ENCODE measurements around the gene ENDOD1.

The ENDOD1 gene

DNA sequence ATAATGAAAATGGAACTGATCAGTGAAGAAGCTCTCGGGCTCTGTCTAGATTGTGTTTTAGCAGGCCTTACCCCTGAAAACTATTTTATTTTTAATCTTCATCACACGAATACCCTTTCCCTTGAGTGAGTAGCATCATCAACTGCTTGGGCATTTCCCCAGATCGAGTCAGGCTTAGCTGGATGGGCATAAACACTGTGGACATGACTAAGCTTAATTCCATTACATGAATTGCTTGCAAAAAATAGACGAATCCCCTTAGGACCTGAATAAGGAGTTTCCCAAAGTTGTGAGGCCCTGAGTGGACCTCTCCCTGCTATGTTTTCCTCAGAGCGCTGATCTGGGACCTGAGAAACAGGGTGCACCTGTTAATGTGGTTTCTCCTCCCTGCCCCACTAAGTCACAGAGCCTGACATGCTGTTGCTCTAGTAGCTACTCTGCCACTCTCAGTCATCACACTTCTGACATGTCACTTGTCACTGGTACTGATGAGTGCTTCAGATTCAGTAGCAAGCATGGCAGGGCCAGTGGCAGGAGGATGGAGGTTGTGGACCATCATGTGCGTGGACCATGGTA is 53.5 kb downstream of the ENDOD1 start:
- DNase-seq (ENCODE audit: low read depth) = no peak

DNA sequence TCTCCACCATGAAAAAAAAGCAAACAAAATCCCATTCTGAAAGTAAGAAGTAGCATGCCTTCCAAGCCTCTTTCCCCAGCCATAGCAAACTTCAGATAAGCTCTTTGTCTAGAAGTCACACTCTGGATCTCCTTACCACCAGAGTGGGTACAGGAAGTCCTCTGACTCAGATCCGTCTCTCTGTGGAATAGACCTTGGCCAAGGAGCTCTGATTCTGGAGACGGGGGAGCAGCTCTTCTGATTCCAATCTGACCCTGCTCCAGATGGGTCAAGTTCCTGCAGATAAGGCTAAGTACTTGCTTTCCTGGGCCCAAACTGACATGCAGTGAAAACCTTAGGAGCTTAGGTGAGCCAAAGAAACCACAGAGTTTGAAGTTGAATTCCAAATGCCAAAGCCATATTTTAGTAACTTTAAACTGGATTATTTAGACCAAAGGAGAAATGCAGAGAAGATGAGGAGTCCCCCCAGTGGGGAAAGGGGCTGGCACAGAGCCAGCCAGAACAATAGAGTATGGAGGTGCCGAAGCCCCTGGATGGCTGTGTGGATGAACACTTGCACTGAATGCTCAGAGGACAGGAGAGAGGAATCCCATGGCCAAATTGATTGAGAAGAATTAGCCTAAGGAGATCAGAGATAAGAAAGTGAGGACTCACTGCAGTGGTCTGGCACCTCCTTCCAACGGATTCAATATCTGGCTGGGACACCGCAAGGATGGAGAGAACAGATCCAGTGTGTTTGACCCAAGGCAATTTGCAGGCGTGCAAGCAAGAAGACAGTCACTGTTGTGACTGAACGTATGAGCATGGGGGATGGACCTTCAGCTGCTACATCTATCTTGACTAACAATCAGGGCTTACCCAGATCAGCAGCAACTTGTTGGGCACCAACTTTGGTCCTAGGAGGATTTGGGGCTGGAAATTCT is 54.9 kb downstream of the ENDOD1 start:
- no peak for DNase-seq (ENCODE audit: low read depth)

DNA sequence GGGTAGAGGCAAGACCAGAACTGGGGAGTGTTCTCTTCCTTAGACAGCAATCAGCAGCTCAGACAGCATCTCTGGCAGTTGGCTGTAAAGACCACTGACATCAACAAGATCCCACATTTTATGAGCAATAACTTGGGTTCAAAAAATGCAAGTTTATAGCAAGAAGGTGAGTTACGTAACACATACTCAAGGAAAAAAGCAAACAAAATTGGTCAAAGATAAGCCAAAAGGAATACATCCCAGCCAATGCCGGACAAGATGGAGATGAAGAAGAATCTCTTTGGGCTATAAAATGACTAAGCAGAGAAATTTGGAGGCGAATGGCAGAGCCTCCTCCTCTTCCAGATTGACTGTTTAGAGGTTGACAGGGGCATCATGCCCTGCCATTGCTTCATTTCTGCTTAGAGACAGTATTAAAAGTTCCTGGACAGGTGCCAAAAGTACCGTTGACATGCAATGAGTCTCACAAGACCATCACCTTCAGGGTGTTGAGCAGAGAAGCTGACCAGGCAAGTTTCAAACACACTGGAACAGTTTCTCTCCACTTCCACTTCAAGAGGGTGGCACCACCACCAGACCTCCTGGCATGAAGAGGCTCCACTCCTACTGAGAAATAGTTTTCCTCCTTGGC is 55.9 kb downstream of the ENDOD1 start:
- DNase-seq (ENCODE audit: low read depth) = no peak

DNA sequence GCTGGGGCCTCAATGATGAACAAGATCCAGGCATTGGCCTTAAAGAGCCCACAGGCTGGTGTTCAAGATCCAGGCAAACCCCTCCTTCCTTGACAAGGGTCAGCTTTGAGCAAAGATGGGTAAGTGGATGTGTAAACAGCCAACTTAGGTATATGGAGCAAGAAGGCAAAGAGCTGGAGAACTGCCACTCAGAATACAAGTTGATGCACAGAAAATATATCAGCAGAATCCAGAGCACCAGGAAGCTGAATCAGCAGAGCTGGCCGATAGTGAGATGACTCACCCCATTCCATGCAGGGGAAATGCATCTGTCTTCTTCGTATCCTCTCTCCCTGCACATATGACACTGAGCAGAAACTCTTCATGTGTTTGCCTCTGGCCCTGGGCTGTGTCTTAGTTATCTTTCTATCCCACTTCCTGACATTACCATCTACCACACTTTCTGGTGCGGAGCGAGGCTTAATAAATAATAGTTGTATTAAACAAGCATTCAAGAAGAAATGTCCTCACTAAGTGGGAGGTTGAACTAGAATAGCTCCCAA is 57.8 kb downstream of the ENDOD1 start:
- peak; percentile 59 for DNase-seq (ENCODE audit: low read depth)

DNA sequence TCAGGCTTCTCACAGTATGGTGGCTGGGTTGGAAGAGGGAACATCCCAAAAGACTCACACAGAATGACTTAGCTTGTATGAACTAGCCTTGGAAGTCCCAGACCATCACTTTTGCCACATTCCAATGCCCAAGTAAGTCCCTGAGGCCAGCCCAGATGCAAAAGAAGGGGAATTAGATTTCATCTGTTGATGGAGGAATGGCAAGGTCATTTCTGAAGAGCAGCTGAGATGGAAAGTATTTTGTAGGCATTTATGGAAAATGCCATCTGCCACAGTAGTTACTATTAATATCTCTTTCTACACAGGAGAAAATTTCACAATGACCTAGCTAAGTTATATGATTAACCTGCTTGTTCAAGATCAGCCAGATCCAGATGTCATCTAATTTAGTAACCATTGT is 58.8 kb downstream of the ENDOD1 start:
- DNase-seq (ENCODE audit: low read depth) = no peak

DNA sequence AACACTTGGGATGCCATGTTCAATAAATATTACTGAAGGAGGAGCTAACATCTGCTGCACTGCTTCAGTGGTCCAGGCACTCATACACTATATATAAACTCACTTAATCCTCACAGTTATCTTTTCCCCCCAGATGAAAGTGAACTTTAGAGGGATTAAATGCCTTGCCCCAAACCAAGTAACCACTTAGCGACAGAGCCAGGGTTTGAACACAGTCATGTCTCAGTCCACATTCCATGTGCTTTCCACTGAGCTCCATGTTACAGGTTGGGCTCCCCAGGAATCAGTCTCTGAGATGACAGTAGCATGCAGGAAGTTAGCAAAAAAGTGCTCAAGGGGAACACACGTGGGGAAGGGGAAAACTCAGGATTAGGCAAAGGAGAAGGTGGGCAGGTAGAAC is 59.3 kb downstream of the ENDOD1 start:
- DNase-seq (ENCODE audit: low read depth) = no peak

DNA sequence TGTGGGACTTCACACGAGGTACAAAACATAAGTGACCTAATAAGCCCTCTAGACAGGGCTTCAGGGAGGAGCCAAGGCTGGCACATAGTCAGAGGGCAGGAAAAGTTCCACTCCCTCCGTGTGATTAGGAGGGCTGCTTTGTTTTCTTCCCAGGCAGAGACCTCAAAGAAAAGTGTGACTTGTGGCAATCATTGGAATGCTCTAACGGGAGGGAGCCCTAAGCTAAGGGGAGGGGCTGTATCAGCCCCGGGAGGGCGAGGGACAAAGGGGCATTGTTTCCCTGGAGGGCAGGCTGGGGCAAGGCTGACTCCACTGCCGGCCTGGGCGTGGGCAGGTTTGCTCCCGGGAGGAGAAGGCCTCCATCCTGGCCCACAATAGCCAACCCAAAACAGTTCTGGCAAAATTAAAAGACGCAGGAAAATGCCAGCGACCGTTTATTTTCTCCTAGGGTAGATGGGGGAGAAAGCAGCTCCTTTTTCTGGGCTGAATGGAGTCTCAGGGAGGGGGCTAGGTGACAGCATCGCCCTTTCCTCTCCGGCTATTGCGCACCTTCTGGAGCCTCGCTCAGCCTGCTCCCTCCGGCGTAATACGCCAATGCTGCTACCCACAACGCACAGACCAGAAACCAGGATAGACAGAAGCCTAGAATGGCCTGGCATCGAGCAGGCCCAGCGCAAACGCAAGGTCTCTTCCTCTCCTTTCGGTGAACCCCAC is 60.2 kb downstream of the ENDOD1 start:
- DNase-seq (ENCODE audit: low read depth) = no peak

DNA sequence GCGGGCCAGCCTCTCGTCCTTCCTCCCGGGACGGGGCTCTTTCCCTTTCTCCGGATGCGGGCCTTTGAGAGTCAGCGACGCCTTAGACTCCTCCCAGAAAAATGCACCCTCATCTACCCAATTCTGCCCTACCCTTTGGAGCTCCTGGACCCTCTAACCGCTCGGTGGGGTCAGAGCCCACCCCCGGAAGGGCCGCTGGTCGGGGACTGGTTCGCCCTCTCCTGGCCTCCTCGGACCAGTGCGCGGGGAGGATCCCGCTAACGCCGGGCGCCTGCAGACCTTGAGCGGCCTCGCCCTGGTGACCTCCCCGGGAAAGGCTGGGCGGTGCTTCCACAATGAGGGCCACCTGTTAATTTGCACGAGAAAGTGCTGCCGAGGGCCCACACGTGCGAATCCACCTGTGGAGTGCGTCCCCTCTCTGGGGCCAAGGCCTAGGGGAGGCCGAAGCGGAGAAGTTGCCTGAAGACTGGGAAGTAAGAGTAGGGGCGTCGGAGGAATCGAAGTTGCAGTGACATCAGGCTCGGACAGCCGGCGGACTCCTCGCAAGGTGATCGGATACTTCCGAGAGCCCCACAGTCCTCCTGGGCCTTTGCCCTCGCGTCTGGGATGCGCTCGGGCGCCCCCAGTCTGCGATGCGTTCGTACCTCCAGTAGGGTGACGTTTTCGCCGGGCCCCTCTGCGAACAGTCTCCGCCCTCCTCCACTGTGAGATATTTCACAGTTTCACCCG is 61.5 kb downstream of the ENDOD1 start:
- DNase-seq (ENCODE audit: low read depth) = peak; percentile 84

DNA sequence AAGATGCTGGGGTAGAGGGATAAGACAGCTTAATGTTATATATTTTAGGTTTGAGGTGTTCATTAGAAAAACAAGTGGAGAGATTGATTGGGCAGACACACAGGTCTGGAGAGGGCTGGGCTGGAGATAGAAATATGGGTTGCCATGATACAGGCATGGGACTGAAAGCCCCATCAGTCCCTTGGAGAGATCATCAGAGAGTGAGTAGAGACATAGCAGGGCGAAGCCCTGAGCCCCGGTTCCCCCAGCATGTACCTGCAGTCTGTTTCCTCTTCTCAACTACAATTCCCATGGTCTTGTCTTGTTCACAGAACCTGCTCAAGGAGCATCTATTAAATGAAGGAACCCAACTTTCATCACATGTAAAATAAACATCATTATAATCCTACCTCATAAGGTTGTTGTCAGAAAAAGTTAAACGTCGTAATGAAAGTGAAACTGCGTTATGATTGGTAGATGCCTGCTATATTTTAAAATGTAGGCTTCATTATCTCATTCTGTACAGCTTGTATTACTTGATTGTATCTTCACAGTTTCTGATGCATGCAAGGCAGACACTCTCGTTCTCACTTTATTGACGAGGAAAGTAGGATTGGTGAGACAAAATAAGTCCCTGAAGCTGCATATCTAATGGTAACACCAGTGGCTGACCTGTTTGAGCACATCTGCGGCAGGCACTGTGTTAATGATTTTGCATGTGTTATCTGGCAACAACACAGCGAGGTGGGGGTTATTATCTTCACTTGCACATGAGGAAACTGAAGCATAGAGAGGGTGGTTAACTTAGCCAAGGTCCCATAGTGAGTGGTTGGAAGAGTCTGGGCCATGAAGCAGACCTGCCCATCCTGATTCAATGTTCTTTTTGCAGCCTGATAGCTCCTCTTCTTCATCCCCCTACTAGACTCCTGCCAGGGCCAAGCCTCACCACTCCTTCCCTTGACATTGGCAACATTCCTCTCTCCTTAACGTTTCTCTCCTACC is 63.5 kb downstream of the ENDOD1 start:
- DNase-seq (ENCODE audit: low read depth) = no peak

DNA sequence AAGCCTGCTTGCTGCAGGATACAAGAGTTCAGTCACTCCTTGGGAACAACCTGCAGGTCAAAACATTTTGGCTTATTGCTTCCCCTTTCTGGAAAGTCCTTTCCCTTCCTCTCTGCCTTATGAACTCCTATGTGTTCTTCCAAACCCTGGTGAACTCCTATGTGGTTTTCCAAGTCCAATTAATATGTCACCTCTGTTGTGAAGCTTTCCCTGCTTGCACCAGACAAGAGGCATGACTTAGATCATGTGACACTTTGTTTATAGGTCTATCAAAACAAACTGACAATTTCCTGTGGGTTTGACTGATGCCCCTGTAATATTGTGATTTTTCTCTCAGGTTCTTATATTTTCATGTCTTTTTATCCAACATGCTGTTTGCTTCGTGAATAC is 64.2 kb downstream of the ENDOD1 start:
- no peak for DNase-seq (ENCODE audit: low read depth)

DNA sequence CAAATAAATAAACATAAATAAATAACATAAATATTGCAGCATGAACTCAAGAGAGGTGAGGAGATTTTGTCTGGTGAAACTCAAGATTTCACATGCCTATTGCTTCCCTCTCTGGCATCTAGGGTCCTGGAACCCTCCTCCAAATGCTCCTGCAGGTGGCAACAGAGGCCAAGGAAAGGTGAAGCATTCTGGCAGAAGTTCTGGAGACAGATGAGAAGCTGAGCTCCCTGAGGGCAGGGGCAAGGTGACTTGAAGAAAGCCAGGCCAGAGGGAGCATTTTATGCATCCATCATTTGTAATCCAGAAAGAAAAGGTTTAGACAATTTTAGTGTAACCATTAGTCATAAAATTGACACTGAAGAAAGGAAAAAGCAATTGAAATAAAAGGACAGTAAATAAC is 64.9 kb downstream of the ENDOD1 start:
- DNase-seq (ENCODE audit: low read depth) = no peak

DNA sequence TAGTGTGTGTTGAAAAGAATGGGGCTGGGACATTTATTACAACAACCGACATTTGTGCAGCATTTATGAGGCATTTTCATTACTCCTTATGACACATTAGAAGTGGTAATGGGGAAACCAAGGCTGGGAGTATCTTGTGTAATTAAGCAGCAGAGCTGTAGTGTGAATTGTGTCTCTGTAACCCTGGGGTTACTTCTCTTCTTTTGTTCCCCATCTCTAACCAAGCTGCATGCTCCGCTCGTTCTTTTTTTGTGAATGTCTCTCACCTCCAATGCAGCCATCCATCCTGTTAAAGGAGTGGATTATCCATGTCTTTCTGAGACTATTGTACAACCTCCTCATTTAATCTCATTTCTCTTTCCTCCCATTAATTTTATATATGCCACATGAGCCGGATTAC is 65.7 kb downstream of the ENDOD1 start:
- DNase-seq (ENCODE audit: low read depth) = no peak

DNA sequence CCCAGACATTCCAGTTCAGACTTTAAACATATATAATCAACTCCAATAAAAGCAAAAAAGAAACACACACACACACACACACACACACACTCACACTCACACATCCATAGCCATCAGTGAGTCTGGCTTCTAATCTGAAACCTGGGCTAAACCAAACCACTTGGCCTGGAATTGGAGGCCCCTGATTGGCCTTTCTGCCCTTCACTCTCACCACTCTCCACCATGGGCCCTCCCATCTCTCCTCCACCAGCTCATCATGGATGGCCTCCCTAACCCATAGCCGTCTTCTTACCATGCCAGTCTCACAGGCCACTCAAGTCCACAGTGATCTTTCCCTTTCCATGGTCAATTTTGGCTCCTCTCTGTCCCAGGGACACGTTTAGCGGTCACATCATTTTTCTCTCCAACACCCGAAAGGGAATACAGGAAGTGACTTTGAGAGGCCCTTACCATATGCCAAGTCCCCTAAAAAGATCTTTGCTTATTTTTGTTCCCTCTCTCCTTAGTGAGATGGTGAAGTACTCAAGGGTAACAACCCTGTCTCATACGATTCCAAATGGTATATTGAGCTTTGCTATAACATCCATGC is 66.6 kb downstream of the ENDOD1 start:
- no peak for DNase-seq (ENCODE audit: low read depth)

DNA sequence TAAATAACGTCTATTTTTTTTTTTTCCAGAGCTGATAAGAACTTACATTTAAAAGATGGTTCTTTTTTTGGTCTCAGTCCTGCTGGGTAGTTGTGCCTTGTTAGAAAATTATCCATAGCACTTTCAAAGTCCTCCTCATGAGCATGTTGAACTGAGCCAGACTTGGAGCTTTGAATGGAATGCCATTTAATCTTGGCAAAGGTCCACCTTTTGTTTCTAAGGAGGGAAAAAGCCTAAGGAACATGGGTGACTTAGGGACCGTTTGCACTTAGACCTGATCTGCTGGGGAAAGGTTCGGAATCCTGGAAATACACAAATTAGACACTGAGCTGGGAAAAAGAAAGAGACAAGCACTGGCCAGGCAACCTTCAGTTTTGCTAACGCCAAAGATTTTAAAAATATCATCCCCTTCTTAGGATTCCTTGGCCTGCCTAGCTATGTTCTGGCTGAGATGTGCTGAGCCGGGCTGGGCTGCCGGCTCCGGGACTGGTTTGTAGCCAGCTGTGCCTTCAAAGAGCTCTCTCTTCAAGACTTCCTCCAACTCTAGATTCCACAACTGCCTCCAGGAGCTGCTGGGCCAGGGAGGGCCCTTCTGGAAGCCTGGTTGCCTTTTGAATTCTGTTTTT is 67.4 kb downstream of the ENDOD1 start:
- DNase-seq (ENCODE audit: low read depth) = no peak

DNA sequence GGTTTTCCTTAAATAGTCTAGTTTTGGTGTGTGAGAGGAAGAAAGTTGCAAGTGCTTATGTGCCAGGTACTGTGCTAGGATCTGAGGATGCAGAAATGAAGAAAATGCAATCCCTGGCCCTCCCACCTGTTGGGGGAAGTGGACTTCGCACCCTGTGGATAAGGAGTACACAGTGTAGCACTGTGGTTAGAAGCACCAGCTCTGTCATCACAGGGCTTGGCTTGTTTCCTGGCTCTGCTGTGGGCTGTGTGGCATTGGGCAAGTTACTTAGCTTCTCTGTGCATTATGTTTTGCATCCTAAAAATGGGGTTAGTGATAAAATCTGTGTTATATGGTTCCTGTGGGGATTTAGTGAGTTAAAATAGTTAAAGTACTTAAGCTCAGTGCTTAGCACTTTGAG is 68.2 kb downstream of the ENDOD1 start:
- no peak for DNase-seq (ENCODE audit: low read depth)

DNA sequence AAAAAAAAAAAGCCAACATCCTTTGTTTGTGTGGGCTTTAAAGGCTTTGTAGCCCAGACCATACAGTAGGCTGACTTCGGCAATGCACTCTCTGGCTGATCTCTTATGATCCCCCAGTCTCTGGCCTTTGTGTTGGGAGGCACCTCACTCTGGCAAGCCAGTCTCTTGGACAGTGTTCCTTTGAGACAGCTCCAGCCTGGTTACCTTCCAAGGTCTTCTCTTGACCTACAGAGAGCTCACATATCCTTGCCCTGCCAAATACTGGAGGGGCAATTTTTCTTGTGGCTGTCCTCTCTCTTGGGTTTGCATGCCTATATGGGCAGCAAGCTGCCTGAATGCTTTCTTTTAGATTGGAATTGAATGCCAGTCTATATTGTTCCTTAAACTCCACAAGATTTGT is 71.6 kb downstream of the ENDOD1 start:
- DNase-seq (ENCODE audit: low read depth) = no peak

DNA sequence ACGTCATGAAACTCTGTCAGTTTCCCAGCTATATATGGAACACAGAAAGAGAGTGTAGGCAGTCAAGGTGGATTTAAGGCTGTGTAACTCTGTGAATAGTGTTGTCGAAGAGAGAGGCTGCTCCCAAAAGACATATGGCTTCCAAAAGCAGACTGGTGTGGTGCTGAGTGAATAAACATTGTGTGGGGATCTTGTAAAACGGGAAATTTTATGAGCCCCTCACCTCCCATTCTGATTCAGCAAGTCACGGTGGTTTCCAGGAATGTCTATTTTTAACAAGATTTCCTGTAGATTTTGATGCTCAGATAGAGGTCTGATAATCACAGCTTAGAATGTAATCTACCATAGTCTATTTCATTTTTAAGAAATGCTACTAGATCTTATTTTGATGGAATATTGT is 73.5 kb downstream of the ENDOD1 start:
- DNase-seq (ENCODE audit: low read depth) = no peak

DNA sequence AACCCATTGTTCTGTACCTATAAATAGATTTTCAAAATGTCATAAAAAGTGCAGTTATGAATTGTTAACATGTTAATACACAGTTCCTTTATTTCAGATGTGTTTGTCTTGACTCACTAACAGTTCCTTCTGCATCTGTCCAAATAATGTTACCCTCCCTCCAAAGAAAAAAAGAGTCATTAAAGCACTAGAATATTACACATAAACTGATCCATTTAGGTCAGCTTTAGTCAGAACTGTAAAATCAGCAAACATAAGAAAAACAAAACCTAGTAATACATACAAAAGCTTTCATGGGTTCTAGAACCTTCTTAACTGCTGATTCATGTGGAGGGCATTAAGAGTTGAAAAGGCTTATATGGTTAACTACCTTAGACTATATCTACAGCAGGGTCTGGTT is 76.0 kb downstream of the ENDOD1 start:
- no peak for DNase-seq (ENCODE audit: low read depth)

DNA sequence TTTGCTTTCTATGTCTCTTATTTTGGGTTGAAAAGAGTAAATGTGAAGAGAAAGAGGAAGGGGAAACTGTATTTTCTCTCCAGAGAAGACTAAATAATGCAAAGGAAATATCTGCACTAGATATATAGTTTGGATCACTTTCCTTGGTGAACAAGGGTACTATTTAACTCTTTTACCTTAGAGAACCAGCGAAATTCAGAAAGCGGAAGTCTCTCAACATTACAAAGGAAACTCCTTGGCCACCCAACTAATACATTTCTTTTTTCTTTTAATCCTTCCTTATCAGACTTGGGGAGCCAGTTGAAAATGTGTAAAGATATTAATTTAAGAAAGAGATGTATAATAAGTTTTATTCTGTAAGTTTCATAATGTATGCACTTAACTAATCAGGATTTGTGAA is 77.1 kb downstream of the ENDOD1 start:
- DNase-seq (ENCODE audit: low read depth) = no peak

DNA sequence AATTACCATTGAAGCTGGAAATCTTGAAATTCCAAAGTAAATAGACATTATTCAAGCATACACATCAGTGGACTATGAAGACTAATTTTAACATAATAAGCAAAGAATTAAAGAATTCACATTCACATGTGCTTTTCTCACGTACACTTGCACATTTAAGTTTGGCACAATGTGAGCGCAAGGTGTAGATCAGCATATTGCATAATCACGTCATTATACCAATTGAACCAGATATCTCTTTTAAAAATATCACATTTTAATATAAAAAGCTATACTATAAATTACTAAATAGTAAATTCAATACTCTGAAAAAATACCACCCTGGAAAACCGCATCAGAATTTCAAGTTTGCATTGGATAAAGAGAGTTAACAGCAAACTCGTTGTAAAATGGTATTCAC is 80.6 kb downstream of the ENDOD1 start:
- no peak for DNase-seq (ENCODE audit: low read depth)
